Spinal cord (tissue), 10 donors: ENCODE data around the gene VMAC. TPM values are rescaled to one million over a fixed set of nuclear protein-coding genes. Genes with fewer than 3 reads are reported as not detected.

Source experiments
- DNase-seq, 6 donors: peaks; one replicate each; pipeline versions ENCODE4 v3.0.0 to v3.0.0-alpha.2; 2013 to 2015; ENCODE audit warnings: low spot score in 6 of 6, low read depth in 4 of 6
- H3K27ac ChIP-seq: one replicate; pipeline ENCODE4 v1.5.1; 2013; ENCODE audit warnings: low read depth, low read length, control low read depth
- H3K27me3 ChIP-seq: one replicate; pipeline ENCODE4 v1.6.1; 2013; ENCODE audit warnings: low read length; ENCODE audit not compliant: control insufficient read depth, insufficient read depth
- H3K36me3 ChIP-seq: one replicate; pipeline ENCODE4 v1.6.1; 2013; ENCODE audit warnings: low read length; ENCODE audit not compliant: control insufficient read depth, insufficient read depth
- H3K4me1 ChIP-seq: one replicate; pipeline ENCODE4 v1.6.1; 2013; ENCODE audit warnings: low read length; ENCODE audit not compliant: control insufficient read depth, insufficient read depth
- H3K4me3 ChIP-seq: one replicate; pipeline ENCODE4 v1.5.1; 2013; ENCODE audit warnings: low read depth, low read length, control low read depth
- H3K9me3 ChIP-seq: one replicate; pipeline ENCODE4 v1.6.1; 2013; ENCODE audit warnings: low read length; ENCODE audit not compliant: control insufficient read depth, insufficient read depth
- WGBS: methylation state at CpG from one replicate; pipeline ENCODE4 v1.1.5; 2013; ENCODE audit warnings: missing lambda C conversion rate; ENCODE audit not compliant: insufficient coverage; 5-methylcytosine and 5-hydroxymethylcytosine counted together
- polyA plus RNA-seq, 2 donors: library from polyadenylated mRNA; unstranded; fragments of 120-200 nt; gene quantifications; one replicate each; pipeline ENCODE4 v1.2.1, GENCODE V29; 2013; ENCODE audit not compliant: insufficient read length in 2 of 2
- total RNA-seq, 2 donors: library from RNA; depleted of rRNA in 1 of 2; stranded (reverse); fragments of 120-200 nt in 1 of 2; fragments of >200 nt in 1 of 2; gene quantifications; one replicate each; pipeline versions ENCODE4 v1.2.3 to v1.2.4, GENCODE V29; 2013 to 2014
- donor health status: healthy.

The VMAC gene
- total and polyA plus RNA-seq, 4 donors = 4.7 to 9.8 (median 6.9) TPM

DNA sequence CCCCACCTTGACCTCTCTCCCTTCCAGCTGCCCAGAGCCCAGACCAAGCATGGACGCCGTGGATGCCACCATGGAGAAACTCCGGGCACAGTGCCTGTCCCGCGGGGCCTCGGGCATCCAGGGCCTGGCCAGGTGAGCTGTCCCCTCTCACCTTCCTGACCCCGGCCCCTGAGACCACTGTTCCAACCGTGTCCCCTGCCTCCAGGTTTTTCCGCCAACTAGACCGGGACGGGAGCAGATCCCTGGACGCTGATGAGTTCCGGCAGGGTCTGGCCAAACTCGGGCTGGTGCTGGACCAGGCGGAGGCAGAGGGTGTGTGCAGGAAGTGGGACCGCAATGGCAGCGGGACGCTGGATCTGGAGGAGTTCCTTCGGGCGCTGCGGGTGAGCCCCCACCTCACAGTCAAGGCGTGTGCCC lies 9.7 kb downstream of the VMAC start:
- H3K36me3 ChIP-seq = peaks cover 76% of the 10 kb centered on the region
- WGBS = 89% methylated on average over 22 of the region's 22 CpGs
- H3K27ac ChIP-seq = no peak overlapping the region

DNA sequence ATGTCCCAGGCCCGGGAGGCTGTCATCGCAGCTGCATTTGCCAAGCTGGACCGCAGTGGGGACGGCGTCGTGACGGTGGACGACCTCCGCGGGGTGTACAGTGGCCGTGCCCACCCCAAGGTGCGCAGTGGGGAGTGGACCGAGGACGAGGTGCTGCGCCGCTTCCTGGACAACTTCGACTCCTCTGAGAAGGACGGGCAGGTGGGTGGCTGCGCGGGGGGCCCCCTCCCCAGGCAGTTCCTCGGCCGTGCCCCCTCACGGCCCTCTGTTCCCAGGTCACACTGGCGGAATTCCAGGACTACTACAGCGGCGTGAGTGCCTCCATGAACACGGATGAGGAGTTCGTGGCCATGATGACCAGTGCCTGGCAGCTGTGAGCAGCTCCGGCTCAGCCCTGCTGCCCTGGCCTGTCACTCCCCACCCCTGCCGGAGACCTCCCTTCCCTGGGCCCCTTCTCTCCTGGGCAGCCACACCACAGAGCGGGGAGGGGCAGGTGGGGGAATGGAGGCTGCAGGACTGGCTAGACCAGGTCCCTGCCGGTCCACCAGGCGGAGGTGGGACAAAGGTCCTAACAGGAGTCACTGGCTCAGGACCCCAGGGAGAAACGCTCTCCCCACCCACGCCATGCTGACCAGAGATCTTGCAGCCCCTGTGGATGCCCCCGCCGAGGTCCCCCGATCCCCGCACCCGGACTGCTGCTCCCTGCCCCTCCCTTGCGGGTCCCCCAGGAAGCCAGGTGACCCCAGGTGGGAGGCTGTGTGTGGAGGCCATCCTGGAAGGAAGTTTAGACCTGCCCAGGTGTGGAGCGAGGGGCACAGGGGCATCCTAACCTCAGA lies 10.5 kb downstream of the VMAC start:
- 83% methylated on average over 36 of the region's 42 CpGs for WGBS
- Histone ChIP-seq H3K36me3 (peaks cover 76% of the 10 kb centered on the region), H3K4me3 (no peak overlapping the region), H3K27me3 (no peaks in the 10 kb centered on the region), H3K4me1 (peaks cover 15% of the 10 kb centered on the region), H3K9me3 (no peaks in the 10 kb centered on the region), H3K27ac (no peak overlapping the region)
- DNase-seq = no peak

More for the DNA sequence above, 9.7 kb downstream of the VMAC start:
- Histone ChIP-seq H3K9me3 (no peaks in the 10 kb centered on the region), H3K4me1 (peaks cover 23% of the 10 kb centered on the region), H3K27me3 (no peaks in the 10 kb centered on the region), H3K4me3 (no peak overlapping the region)
- no peak for DNase-seq

DNA sequence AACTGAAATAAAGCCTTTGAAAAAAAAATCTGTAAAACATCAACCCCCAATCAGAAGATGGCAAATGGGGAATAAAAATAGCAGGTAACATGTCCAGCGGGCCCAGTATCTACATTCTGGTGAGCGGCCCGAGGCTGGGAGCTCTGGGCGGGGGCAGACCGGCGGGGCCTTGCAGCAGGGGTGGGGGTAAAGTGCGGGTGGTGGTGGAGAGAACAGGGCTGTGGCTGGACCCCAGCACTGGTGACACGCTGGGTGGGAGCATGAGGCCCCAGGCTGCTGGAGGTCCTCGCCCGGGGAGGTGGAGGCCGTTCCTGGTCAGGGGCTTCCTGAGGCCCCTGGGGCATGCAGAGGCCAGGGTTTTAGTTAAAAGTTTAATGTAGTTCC lies 11.1 kb downstream of the VMAC start:
- no peaks in the 10 kb centered on the region for H3K27me3 ChIP-seq
- H3K36me3 ChIP-seq = peaks cover 80% of the 10 kb centered on the region
- WGBS = 96% methylated on average over 6 of the region's 11 CpGs

DNA sequence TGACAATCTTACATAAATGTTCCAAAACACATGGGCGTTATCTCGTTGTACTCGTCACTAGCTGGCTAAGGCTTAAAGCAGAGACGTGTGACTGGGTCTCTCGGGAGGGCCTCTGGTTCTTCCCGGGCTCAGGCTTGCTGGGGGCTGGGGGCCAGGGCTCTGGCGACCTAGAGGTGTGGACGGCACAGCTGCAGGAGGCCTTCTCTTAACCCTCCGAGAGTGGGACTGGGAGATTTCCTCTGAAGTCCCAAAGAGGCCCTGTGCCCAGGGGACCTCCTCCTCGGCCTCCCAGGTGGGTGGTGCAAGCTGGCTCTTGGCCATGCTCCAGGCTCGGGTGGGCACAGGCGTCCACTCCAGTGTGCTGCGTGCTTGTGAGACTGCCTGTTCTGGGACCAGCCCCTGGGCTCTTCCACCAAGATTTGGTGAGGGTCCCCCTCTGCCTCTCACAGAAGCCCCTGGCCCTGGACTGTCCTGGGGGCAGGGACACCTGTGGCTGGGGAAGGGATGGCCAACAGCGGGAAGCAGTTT lies 11.6 kb downstream of the VMAC start:
- Histone ChIP-seq H3K4me1 (peaks cover 11% of the 10 kb centered on the region), H3K36me3 (peaks cover 81% of the 10 kb centered on the region), H3K27ac (no peak overlapping the region), H3K9me3 (no peaks in the 10 kb centered on the region), H3K4me3 (no peak overlapping the region), H3K27me3 (no peaks in the 10 kb centered on the region)
- DNase-seq = no peak
- 79% methylated on average over 14 of the region's 14 CpGs for WGBS

More for the DNA sequence above, 11.1 kb downstream of the VMAC start:
- no peak overlapping the region for H3K27ac ChIP-seq
- peaks cover 11% of the 10 kb centered on the region for H3K4me1 ChIP-seq
- no peak for DNase-seq
- no peaks in the 10 kb centered on the region for H3K9me3 ChIP-seq
- no peak overlapping the region for H3K4me3 ChIP-seq

DNA sequence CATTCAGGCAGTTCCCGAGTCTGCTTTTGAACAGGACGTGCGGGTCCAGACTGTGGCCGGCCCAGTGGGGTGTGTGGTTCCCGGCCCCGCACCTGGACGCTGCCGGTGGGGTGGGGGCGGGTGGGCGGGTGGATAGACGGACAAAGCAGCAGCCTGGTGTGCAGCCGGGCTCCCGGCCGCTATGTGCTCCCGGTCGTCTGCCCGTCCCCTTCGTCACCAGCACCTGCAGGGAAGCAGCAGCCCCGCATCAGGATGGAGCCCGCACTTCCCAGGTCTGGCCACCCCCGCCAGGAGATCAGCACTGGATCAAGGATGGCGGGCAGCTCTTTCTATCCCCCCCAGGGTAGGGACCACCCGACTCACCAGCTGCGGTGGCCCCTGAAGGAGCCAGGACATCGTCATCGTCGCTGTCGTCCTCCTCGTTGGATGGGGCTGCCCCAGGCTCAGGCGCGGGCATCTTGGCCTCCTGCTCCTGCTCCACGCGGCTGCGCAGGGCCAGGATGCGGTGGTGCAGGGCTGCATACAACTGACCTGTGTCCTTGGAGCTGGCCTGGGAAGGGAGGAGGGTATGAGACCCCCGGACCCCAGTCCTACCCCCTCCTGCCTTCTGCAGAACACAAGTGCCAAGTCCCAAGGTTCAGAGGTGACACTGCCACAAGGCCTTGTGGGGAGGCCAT lies 12.9 kb downstream of the VMAC start:
- Histone ChIP-seq H3K27ac (no peak overlapping the region), H3K4me3 (no peak overlapping the region), H3K27me3 (no peaks in the 10 kb centered on the region), H3K4me1 (peaks cover 11% of the 10 kb centered on the region), H3K9me3 (no peaks in the 10 kb centered on the region), H3K36me3 (peaks cover 93% of the 10 kb centered on the region)
- no peak for DNase-seq
- 89% methylated on average over 36 of the region's 36 CpGs for WGBS

DNA sequence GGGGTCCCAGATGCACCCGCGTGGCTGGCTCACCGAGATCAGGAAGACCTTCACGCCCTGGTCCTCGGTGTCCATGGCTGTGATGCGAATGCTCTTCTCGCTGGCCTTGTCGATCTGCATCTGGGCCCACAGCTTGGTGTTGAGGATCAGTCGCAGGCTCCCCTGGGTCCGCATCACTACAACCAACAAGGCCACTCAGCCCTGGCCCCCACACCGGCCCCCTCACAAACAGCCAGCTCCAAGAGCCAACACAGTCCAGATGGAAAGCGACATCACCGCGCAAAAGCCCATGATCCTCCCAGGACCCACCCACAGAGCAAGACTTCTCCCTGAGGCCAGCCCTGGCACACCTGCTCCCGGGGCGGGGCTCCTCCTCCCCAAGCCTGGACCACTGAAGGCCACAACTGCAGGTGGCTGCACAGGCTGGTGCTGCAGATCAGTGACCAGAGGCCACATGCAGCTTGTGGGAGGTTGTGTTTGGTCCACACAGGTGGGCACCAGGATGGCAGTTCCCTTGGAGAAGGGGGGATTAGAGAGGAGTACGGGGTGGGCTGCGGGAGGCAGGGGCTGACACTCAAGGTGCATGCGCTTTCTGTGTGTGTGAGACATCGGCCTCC lies 13.9 kb downstream of the VMAC start:
- Histone ChIP-seq H3K4me1 (peaks cover 11% of the 10 kb centered on the region), H3K27me3 (no peaks in the 10 kb centered on the region), H3K36me3 (peaks cover 99% of the 10 kb centered on the region), H3K9me3 (no peaks in the 10 kb centered on the region), H3K27ac (no peak overlapping the region), H3K4me3 (no peak overlapping the region)
- WGBS = 95% methylated on average over 20 of the region's 20 CpGs
- DNase-seq = no peak

DNA sequence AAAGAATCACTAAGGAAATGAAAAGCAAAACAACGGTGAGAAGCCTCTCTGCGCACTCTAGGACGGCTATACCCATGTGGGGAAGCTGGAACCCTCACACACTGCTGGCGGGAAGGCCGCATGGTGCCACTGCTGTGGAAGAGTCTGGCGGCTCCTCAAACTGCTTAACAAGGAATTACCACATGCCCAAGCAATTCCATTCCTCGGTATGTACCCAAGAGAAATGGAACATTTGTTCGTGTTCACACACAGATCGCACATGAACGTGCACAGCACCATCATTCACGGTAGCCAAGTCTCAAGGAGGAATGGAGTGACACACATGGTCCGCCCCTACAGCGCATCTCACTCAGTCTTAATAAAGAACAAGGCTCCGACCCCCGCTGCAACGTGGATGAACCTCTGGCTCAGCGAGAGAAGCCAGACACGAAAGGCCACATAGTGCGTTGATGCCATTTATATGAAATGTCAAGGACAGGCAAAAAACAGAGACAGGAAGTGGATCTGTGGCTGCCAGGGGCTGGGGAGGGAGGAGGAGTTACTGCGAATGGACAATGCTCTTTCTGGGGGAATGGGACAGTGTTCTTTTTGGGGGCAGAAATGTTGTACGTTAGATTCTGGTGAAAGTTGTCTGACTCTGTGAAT lies 17.0 kb downstream of the VMAC start:
- peak in 1 of 6 donors; percentile 78 for DNase-seq
- H3K9me3 ChIP-seq = no peaks in the 10 kb centered on the region
- no peak overlapping the region for H3K27ac ChIP-seq
- H3K27me3 ChIP-seq = no peaks in the 10 kb centered on the region
- H3K36me3 ChIP-seq = peaks cover 99% of the 10 kb centered on the region
- H3K4me3 ChIP-seq = no peak overlapping the region
- H3K4me1 ChIP-seq = peaks cover 7% of the 10 kb centered on the region
- WGBS = 86% methylated on average over 17 of the region's 21 CpGs

DNA sequence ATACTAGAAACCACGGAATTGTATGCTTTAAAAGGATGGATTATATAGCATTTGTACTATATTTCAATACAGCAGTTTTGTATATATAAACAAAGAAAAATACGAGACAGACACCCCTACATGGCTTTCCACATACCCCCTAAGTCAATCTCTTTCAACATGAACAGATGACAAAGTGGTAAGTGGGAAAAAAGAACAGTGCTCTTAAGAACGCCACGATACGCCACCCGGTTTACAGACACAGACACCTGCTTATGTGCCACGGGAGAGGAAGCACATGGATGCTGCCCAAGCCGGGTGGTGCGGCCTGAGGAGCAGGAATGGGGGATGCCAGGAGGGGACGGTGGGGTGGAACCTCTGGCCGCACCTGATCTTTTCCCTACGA lies 17.5 kb downstream of the VMAC start:
- H3K27me3 ChIP-seq = no peaks in the 10 kb centered on the region
- no peak overlapping the region for H3K27ac ChIP-seq
- WGBS = 95% methylated on average over 10 of the region's 12 CpGs

DNA sequence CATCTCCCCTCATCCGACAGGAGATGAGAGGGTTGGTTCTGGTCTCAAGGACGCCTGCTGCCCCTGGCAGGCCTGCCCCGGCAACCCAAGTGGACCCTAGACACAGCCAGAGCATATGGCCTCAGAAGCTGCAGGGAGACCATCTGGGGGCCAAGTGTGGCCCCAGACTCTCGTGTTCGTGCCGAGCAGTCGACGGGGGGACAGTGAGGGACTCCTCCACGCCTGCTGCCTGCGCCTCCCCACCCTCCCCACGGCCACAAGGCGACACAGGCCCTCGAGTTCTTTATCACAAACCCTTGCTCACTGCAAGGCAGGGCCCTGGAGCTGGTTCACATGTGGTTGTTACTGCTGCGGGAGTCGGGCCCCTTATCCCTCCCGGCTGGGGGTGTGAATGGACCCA lies 18.7 kb downstream of the VMAC start:
- Histone ChIP-seq H3K36me3 (peaks cover 99% of the 10 kb centered on the region), H3K4me1 (peaks cover 8% of the 10 kb centered on the region), H3K4me3 (no peak overlapping the region), H3K9me3 (no peaks in the 10 kb centered on the region), H3K27me3 (no peaks in the 10 kb centered on the region), H3K27ac (no peak overlapping the region)
- 90% methylated on average over 14 of the region's 16 CpGs for WGBS
- DNase-seq = no peak

More for the DNA sequence above, 17.5 kb downstream of the VMAC start:
- no peak for DNase-seq
- no peaks in the 10 kb centered on the region for H3K9me3 ChIP-seq
- peaks cover 8% of the 10 kb centered on the region for H3K4me1 ChIP-seq
- H3K4me3 ChIP-seq = no peak overlapping the region
- H3K36me3 ChIP-seq = peaks cover 99% of the 10 kb centered on the region
